HUES64 (cell line): ENCODE measurements around the gene RAB31.
"Not testable (repeated sequence)": the region's sequence is repeated elsewhere in the genome, so short reads cannot be mapped to it uniquely, and the experiment has no call there.

Experiments used
- H3K27ac ChIP-seq: 2 replicates; pipeline ENCODE4 v1.7.0; 2013; ENCODE audit warnings: low read depth, low read length, inconsistent platforms
- H3K27me3 ChIP-seq: 2 replicates; pipeline ENCODE4 v1.6.1; 2013; ENCODE audit warnings: mild to moderate bottlenecking, low read length; ENCODE audit not compliant: insufficient read depth
- H3K36me3 ChIP-seq: 2 replicates; pipeline ENCODE4 v1.6.1; 2013; ENCODE audit warnings: mild to moderate bottlenecking, low read length; ENCODE audit not compliant: insufficient read depth
- H3K4me1 ChIP-seq: 2 replicates; pipeline ENCODE4 v1.6.1; 2013; ENCODE audit warnings: mild to moderate bottlenecking, low read length, moderate library complexity; ENCODE audit not compliant: insufficient read depth
- H3K4me3 ChIP-seq: 2 replicates; pipeline ENCODE4 v1.5.1; 2013; ENCODE audit warnings: mild to moderate bottlenecking, low read length, moderate library complexity
- H3K9ac ChIP-seq: 2 replicates; pipeline ENCODE4 v1.6.1; 2013; ENCODE audit warnings: mild to moderate bottlenecking, low read depth, low read length
- H3K9me3 ChIP-seq: 2 replicates; pipeline ENCODE4 v1.6.1; 2013; ENCODE audit warnings: low read depth, low read length; ENCODE audit not compliant: insufficient read depth
- WGBS: fragments of 150-250, 120-280 bp; methylation state at CpG from one replicate; pipeline ENCODE4 v1.1.7; 2013; ENCODE audit warnings: missing lambda C conversion rate; 5-methylcytosine and 5-hydroxymethylcytosine counted together

RAB31 gene

GRCh38 chr18:9765501-9765900, 57.4 kb downstream of the RAB31 start:
- H3K4me1 ChIP-seq = peaks cover 3% of the 10 kb centered on the region; the same call in 1 of the 2 replicates
- 93% methylated on average over 4 of the region's 4 CpGs for WGBS
- H3K4me3 ChIP-seq = no peak overlapping the region
- no peak overlapping the region for H3K27ac ChIP-seq
- no peak overlapping the region for H3K9ac ChIP-seq
- H3K27me3 ChIP-seq = no peaks in the 10 kb centered on the region
- H3K36me3 ChIP-seq = no peaks in the 10 kb centered on the region
- H3K9me3 ChIP-seq = no peaks in the 10 kb centered on the region

DNA sequence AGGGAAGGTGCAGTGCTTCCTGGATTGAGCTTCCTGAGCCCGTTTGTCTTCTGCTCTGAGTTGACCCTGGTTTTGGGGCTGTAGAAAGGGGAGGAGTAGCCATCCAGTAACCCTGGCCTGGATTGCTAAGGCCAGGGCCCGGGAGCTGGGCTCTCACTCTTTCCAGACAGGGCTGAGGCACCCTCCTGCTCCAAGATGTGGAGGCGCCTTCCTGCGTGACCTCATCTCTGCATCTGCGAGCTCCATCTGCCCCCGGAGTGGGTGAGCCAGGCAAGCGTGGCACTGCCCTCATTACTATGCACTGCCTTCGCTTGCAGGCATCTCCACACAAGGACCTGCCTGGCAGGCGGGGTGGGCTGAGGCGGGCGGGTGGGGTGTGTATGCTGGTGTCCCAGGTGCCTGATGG, 58.0 kb downstream of the RAB31 start:
- Histone ChIP-seq H3K4me3 (no peak overlapping the region), H3K9me3 (no peaks in the 10 kb centered on the region), H3K27me3 (no peaks in the 10 kb centered on the region), H3K27ac (no peak overlapping the region), H3K4me1 (peaks cover 4% of the 10 kb centered on the region), H3K36me3 (no peaks in the 10 kb centered on the region), H3K9ac (no peak overlapping the region)
- WGBS = 92% methylated on average over 11 of the region's 11 CpGs

DNA sequence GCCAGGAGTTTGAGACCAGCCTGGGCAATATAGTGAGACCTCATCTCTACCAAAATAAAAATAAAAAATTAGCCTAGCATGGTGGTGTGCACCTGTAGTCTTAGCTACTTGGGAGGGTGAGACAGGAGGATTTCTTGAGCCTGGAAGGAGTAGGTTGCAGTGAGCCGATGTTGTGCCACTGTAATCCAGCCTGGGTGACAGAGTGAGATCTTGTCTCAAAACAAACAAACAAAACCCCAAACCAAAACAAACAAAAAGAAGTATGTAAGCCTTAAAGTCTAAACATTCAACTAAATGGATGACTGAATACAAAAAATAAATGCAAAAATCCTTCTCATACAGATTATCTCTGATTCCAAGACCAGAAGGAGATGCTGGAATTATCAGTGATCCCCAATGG, 58.6 kb downstream of the RAB31 start:
- no peaks in the 10 kb centered on the region for H3K36me3 ChIP-seq
- no peak overlapping the region for H3K4me3 ChIP-seq
- no peaks in the 10 kb centered on the region for H3K9me3 ChIP-seq
- no peak overlapping the region for H3K27ac ChIP-seq
- H3K9ac ChIP-seq = no peak overlapping the region
- peaks cover 9% of the 10 kb centered on the region for H3K4me1 ChIP-seq
- H3K27me3 ChIP-seq = no peaks in the 10 kb centered on the region
- 90% methylated on average over 1 of the region's 1 CpG for WGBS

DNA sequence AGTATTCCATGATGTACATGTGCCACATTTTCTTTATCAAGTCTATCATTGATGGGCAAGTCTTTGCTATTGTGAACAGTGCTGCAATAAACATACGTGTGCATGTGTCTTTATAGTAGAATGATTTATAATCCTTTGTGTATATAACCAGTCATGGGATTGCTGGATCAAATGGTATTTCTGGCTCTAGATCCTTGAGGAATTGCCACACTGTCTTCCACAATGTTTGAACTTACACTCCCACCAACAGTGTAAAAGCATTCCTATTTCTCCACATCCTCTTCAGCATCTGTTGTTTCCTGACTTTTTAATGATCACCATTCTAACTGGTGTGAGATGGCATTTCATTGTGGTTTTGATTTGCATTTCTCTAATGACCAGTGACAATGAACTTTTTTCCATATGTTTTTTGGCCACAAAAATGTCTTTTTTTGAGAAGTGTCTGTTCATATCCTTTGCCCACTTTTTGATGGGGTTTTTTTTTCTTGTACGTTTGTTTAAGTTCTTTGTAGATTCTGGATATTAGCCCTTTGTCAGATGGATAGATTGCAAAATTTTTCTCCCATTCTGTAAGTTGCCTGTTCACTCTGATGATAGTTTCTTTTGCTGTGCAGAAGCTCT, 60.1 kb downstream of the RAB31 start:
- peaks cover 12% of the 10 kb centered on the region for H3K4me1 ChIP-seq
- WGBS = 47% methylated on average over 1 of the region's 2 CpGs
- not testable (repeated sequence) for H3K36me3 ChIP-seq, H3K9ac ChIP-seq, H3K4me3 ChIP-seq, H3K27me3 ChIP-seq, H3K9me3 ChIP-seq, H3K27ac ChIP-seq

DNA sequence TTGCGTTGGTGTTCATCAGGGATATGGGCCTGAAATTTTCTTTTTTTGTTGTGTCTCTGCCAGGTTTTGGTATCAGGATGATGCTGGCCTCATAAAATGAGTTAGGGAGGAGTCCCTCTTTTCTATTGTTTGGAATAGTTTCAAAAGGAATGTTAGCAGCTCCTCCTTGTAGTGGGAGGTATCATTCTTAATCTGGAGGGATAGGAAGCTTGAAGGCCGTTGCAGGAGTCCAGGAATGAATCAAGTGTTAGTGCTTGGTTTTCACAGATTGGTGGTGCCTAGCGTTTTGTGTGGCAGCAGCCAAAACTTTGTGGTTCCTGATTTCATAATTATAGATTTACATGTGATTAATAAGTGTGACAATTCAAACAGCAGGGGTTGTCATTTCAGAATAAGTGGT, 62.0 kb downstream of the RAB31 start:
- H3K27me3 ChIP-seq, H3K36me3 ChIP-seq, H3K27ac ChIP-seq: not testable (repeated sequence)

GRCh38 chr18:9771261-9771976, 63.3 kb downstream of the RAB31 start:
- WGBS = 23% methylated on average over 18 of the region's 18 CpGs
- H3K4me3 ChIP-seq = no peak overlapping the region

More for the DNA sequence above, 62.0 kb downstream of the RAB31 start:
- WGBS = 83% methylated on average over 3 of the region's 3 CpGs
- not testable (repeated sequence) for H3K9ac ChIP-seq, H3K9me3 ChIP-seq, H3K4me3 ChIP-seq
- H3K4me1 ChIP-seq = peaks cover 12% of the 10 kb centered on the region

GRCh38 chr18:9771977-9772660, 64.0 kb downstream of the RAB31 start:
- H3K4me1 ChIP-seq = peaks cover 12% of the 10 kb centered on the region
- WGBS = 82% methylated on average over 14 of the region's 14 CpGs
- no peaks in the 10 kb centered on the region for H3K27me3 ChIP-seq
- H3K36me3 ChIP-seq = no peaks in the 10 kb centered on the region
- H3K9ac ChIP-seq = no peak overlapping the region
- H3K27ac ChIP-seq = no peak overlapping the region
- H3K9me3 ChIP-seq = no peaks in the 10 kb centered on the region
- H3K4me3 ChIP-seq = no peak overlapping the region

More at GRCh38 chr18:9771261-9771976, 63.3 kb downstream of the RAB31 start:
- Histone ChIP-seq H3K4me1 (peaks cover 12% of the 10 kb centered on the region), H3K36me3 (no peaks in the 10 kb centered on the region), H3K9me3 (no peaks in the 10 kb centered on the region), H3K27ac (no peak overlapping the region), H3K9ac (no peak overlapping the region), H3K27me3 (no peaks in the 10 kb centered on the region)

DNA sequence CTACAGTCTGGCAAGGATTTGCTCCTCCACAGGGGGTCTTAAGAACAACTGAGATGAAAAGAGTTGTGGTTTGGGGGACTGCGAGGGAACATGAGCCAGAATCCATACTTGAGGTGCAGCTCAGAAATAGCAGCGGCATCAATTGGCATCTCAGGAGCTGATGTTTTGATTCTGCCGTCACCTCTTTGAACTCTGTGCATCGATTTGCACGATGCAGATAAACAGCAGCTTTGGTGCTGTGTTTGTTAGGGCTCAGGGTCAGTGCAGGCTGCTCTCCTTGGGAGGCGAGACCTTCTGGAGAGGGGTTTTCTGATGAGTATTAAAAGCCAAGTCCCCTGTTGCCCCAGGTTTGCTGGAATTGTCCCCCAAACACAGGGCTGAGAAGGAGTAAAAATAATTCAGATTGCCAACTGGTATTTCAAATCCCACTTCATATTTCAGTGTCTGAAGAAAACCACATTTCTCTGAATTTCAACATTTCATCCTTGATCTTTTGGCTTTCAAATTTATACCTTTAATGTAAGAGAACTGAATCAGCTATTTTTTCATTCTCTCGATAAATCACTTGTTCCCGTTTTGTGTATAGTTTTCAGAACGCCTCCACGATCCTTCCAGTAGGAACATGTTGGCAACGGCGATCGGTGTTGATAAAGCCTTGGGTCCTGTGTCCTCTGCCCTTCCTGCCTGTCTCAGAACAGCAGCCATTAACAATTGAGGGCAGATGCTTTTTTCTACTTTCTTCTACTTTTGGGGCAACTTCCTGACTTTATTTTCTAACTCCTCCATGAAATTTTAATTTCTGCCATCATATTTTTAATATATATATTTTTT, 65.0 kb downstream of the RAB31 start:
- Histone ChIP-seq H3K9ac (no peak overlapping the region), H3K27ac (no peak overlapping the region), H3K4me1 (peaks cover 12% of the 10 kb centered on the region), H3K36me3 (no peaks in the 10 kb centered on the region), H3K4me3 (no peak overlapping the region), H3K9me3 (no peaks in the 10 kb centered on the region), H3K27me3 (no peaks in the 10 kb centered on the region)
- WGBS = 94% methylated on average over 13 of the region's 13 CpGs

DNA sequence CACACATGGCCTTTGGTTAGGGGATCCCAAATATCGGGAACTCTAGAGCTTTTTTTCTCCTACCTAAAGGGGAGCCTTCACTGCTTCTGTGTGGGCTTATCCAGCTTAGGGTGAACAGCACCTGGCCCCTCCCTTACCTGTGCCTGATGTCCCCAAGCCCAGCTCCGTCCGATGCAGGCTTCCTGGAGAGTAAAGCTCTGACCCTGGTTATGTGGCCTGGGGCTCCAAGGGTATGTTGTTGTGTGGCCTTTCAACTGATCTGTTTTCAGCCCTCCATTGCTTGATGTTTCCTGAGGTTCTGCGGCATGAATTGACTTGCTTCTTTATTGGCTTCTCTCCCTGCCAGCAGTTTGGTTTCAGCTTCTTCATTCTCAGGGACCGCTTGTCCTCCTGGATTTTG, 66.0 kb downstream of the RAB31 start:
- WGBS = 89% methylated on average over 5 of the region's 5 CpGs
- Histone ChIP-seq H3K27me3 (no peaks in the 10 kb centered on the region), H3K9ac (no peak overlapping the region), H3K9me3 (no peaks in the 10 kb centered on the region), H3K36me3 (no peaks in the 10 kb centered on the region), H3K4me1 (peaks cover 12% of the 10 kb centered on the region), H3K4me3 (no peak overlapping the region), H3K27ac (no peak overlapping the region)

- Histone ChIP-seq H3K9me3 (no peaks in the 10 kb centered on the region), H3K27me3 (no peaks in the 10 kb centered on the region), H3K36me3 (no peaks in the 10 kb centered on the region), H3K9ac (no peak overlapping the region), H3K4me3 (no peak overlapping the region), H3K4me1 (peaks cover 12% of the 10 kb centered on the region), H3K27ac (no peak overlapping the region)
- 92% methylated on average over 10 of the region's 10 CpGs for WGBS
Observed at GRCh38 chr18:9775178-9775577, 67.1 kb downstream of the RAB31 start.

DNA sequence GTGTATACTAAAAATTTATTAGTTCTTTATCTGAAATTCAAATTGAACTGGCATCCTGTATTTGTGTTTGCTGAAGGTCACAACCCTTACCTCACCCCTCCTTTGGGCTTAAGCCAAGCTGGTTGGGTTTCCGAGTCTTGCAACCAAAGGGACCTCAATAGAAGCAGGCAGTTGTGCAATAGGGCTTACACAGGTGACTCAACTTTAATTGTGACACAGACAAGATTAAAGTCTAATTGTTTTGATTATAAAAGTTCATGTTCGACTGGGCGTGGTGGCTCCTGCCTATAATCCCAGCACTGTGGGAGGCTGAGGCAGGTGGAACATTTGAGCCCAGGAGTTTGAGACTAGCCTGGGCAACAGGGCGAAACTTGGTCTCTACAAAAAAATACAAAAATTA, 71.5 kb downstream of the RAB31 start:
- no peaks in the 10 kb centered on the region for H3K27me3 ChIP-seq
- H3K9ac ChIP-seq = no peak overlapping the region
- no peaks in the 10 kb centered on the region for H3K36me3 ChIP-seq
- WGBS = 92% methylated on average over 4 of the region's 4 CpGs
- H3K4me1 ChIP-seq = 0 out of 2 replicates have a peak, but pooled peaks cover 3% of the 10 kb centered on the region
- H3K27ac ChIP-seq = no peak overlapping the region
- H3K9me3 ChIP-seq = no peaks in the 10 kb centered on the region
- H3K4me3 ChIP-seq = no peak overlapping the region
